Glutamatergic neuron (in vitro differentiated cells): ENCODE results near the gene HMOX2. TPM values are rescaled to one million over a fixed set of nuclear protein-coding genes. Genes with fewer than 3 reads are reported as not detected.

ENCODE experiments used
- DNase-seq: peaks from one replicate; pipeline ENCODE4 v3.0.0; 2022
- H3K27ac Mint-ChIP-seq: one replicate; pipeline ENCODE4 v1.8.0; 2020; ENCODE audit warnings: mild to moderate bottlenecking, mixed read lengths, inconsistent platforms; ENCODE audit not compliant: unreplicated experiment
- H3K27me3 Mint-ChIP-seq: one replicate; pipeline ENCODE4 v1.8.0; 2020; ENCODE audit warnings: mild to moderate bottlenecking, moderate library complexity, mixed read lengths, inconsistent platforms; ENCODE audit not compliant: unreplicated experiment
- H3K36me3 Mint-ChIP-seq: one replicate; pipeline ENCODE4 v1.8.0; 2020; ENCODE audit warnings: mild to moderate bottlenecking, mixed read lengths, inconsistent platforms; ENCODE audit not compliant: unreplicated experiment
- H3K4me1 Mint-ChIP-seq: one replicate; pipeline ENCODE4 v1.8.0; 2020; ENCODE audit warnings: mild to moderate bottlenecking, low read depth, mixed read lengths, inconsistent platforms; ENCODE audit not compliant: unreplicated experiment
- H3K4me3 Mint-ChIP-seq: one replicate; pipeline ENCODE4 v1.8.0; 2020; ENCODE audit warnings: mild to moderate bottlenecking, mixed read lengths, inconsistent platforms; ENCODE audit not compliant: unreplicated experiment
- H3K9me3 Mint-ChIP-seq: one replicate; pipeline ENCODE4 v1.8.0; 2020; ENCODE audit warnings: mild to moderate bottlenecking, moderate library complexity, mixed read lengths, inconsistent platforms; ENCODE audit not compliant: unreplicated experiment
- CTCF ChIP-seq: fragments of 200-600 bp; sonication (generic); IDR thresholded peaks from one replicate; pipeline ENCODE4 v1.5.0; 2021; ENCODE audit not compliant: partially characterized antibody, unreplicated experiment
- total RNA-seq: library from RNA; stranded (reverse); fragmentation: NEBNext Ultra II Directional; extraction: Animal tissue kit (Norgen Biotek cat#: 25700); gene quantifications from one replicate; pipeline ENCODE4 v1.2.1, GENCODE V29; 2021; ENCODE audit not compliant: unreplicated experiment

HMOX2 gene
- total RNA-seq, 1 donor from 2014 or later, result 76.0 TPM

GRCh38 chr16:4486126-4486893 is 10.1 kb downstream of the HMOX2 start:
- peaks cover 3% of the 10 kb centered on the region for H3K9me3 Mint-ChIP-seq
- no peak overlapping the region for H3K27ac Mint-ChIP-seq
- peaks cover 15% of the 10 kb centered on the region for H3K4me1 Mint-ChIP-seq
- H3K4me3 Mint-ChIP-seq, result no peak overlapping the region
- no peak for DNase-seq
- TF ChIP-seq CTCF, result no peak
- H3K27me3 Mint-ChIP-seq, result peaks cover 5% of the 10 kb centered on the region
- no peaks in the 10 kb centered on the region for H3K36me3 Mint-ChIP-seq

GRCh38 chr16:4487955-4488498 is 11.8 kb downstream of the HMOX2 start:
- H3K27ac Mint-ChIP-seq, result no peak overlapping the region
- H3K4me3 Mint-ChIP-seq, result no peak overlapping the region
- H3K4me1 Mint-ChIP-seq, result peaks cover 3% of the 10 kb centered on the region
- DNase-seq, result no peak
- no peaks in the 10 kb centered on the region for H3K36me3 Mint-ChIP-seq
- H3K9me3 Mint-ChIP-seq, result peaks cover 3% of the 10 kb centered on the region
- peaks cover 6% of the 10 kb centered on the region for H3K27me3 Mint-ChIP-seq
- TF ChIP-seq CTCF, result no peak

GRCh38 chr16:4488499-4488967 is 12.3 kb downstream of the HMOX2 start:
- Mint-ChIP-seq H3K27ac (no peak overlapping the region), H3K27me3 (peaks cover 7% of the 10 kb centered on the region), H3K9me3 (peaks cover 3% of the 10 kb centered on the region), H3K36me3 (peaks cover 5% of the 10 kb centered on the region), H3K4me3 (no peak overlapping the region), H3K4me1 (no peaks in the 10 kb centered on the region)
- no peak for DNase-seq
- no peak for TF ChIP-seq CTCF

GRCh38 chr16:4489030-4489429 is 12.8 kb downstream of the HMOX2 start:
- peaks cover 5% of the 10 kb centered on the region for H3K36me3 Mint-ChIP-seq
- peaks cover 7% of the 10 kb centered on the region for H3K27me3 Mint-ChIP-seq
- H3K9me3 Mint-ChIP-seq, result peaks cover 3% of the 10 kb centered on the region
- DNase-seq, result no peak
- H3K4me1 Mint-ChIP-seq, result no peaks in the 10 kb centered on the region
- H3K27ac Mint-ChIP-seq, result no peak overlapping the region
- no peak for TF ChIP-seq CTCF
- no peak overlapping the region for H3K4me3 Mint-ChIP-seq

- Mint-ChIP-seq H3K27ac (no peak overlapping the region), H3K4me3 (no peak overlapping the region), H3K9me3 (no peaks in the 10 kb centered on the region), H3K36me3 (peaks cover 5% of the 10 kb centered on the region), H3K4me1 (no peaks in the 10 kb centered on the region), H3K27me3 (peaks cover 4% of the 10 kb centered on the region)
- TF ChIP-seq CTCF, result no peak
- DNase-seq, result no peak
These were observed 15.7 kb downstream of the HMOX2 start for GRCh38 chr16:4491898-4492297.
